Naive thymus-derived CD8-positive, alpha-beta T cell (primary cell): ENCODE measurements around the gene BRPF1. TPM values are rescaled to one million over a fixed set of nuclear protein-coding genes. Genes with fewer than 3 reads are reported as not detected.
A peak's percentile ranks its signal among the peaks of the same experiment; 100 is the strongest.

Experiments
- ATAC-seq, 2 donors: fragments of 150-1000 bp; cut with Tn5 transposase in 1 of 2; sonication (Bioruptor Pico), chemical (Tn5 transposase) in 1 of 2; 1 replicate in 1 of 2; 2 replicates in 1 of 2; pipeline ENCODE4 v1.10.0; 2021; ENCODE audit warnings: mild to moderate bottlenecking in 2 of 2, moderate library complexity in 2 of 2
- POLR2A ChIA-PET: fragments of 350-600 bp; sonication (Branson Sonifier 250); formaldehyde crosslinking; loops from one replicate; lab custom pipeline; 2021; ENCODE audit warnings: antibody characterized with exemption; lab: Charles Lee
- DNase-seq, 10 donors: peaks; one replicate each; pipeline versions ENCODE4 v3.0.0 to v3.0.0-alpha.2; 2020 to 2022
- H3K27ac Mint-ChIP-seq, 10 donors: one replicate each; pipeline ENCODE4 v1.8.0; 2020 to 2022; ENCODE audit warnings: mild to moderate bottlenecking in 10 of 10, mixed read lengths in 10 of 10, moderate library complexity in 4 of 10, inconsistent platforms in 1 of 10
- H3K27me3 Mint-ChIP-seq, 5 donors: one replicate each; pipeline ENCODE4 v1.8.0; 2021 to 2022; ENCODE audit warnings: mixed read lengths in 5 of 5
- H3K36me3 Mint-ChIP-seq, 3 donors: one replicate each; pipeline ENCODE4 v1.8.0; 2020 to 2022; ENCODE audit warnings: mixed read lengths in 3 of 3, mild to moderate bottlenecking in 2 of 3, inconsistent platforms in 1 of 3
- H3K4me1 Mint-ChIP-seq, 4 donors: one replicate each; pipeline ENCODE4 v1.8.0; 2021 to 2022; ENCODE audit warnings: mixed read lengths in 4 of 4
- H3K4me3 Mint-ChIP-seq, 10 donors: one replicate each; pipeline ENCODE4 v1.8.0; 2020 to 2022; ENCODE audit warnings: mild to moderate bottlenecking in 10 of 10, mixed read lengths in 10 of 10, moderate library complexity in 6 of 10, inconsistent platforms in 1 of 10
- H3K9me3 Mint-ChIP-seq, 9 donors: one replicate each; pipeline ENCODE4 v1.8.0; 2020 to 2022; ENCODE audit warnings: mixed read lengths in 9 of 9, mild to moderate bottlenecking in 3 of 9, inconsistent platforms in 1 of 9, moderate library complexity in 1 of 9
- polyA plus RNA-seq, 3 donors: library from polyadenylated mRNA; unstranded; fragments of 300-500 nt; fragmentation: Illumina TruSeq; gene quantifications; one replicate each; pipeline ENCODE4 v1.2.3, GENCODE V29; 2021
- total RNA-seq, 8 experiments: library from RNA in 2 of 8; stranded (reverse) in 2 of 8; gene quantifications; one replicate each; pipeline ENCODE4 v1.2.3 and lab custom pipeline; 2021 to 2026

The BRPF1 gene
- total and polyA plus RNA-seq, 5 experiments from 2014 or later, result 8.8 to 43.9 (median 24.9) TPM

DNA sequence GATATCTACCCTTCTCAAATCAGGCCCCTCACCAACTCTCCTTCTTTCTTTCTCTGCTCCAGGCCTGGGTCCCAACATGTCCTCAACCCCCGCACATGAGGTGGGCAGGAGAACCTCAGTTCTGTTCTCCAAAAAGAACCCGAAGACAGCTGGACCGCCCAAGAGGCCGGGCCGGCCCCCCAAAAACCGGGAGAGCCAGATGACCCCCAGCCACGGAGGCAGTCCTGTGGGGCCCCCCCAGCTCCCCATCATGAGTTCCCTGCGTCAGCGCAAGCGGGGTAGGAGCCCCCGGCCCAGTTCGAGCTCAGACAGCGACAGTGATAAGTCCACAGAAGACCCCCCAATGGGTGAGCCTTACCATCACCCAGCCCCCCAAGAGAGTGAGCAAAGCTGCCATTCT is 12.6 kb downstream of the BRPF1 start:
- Mint-ChIP-seq H3K4me3 (no peak overlapping the region), H3K27me3 (no peaks in the 10 kb centered on the region), H3K9me3 (no peaks in the 10 kb centered on the region), H3K36me3 (peaks cover 0 to 94% (median 13%) of the 10 kb centered on the region in 3 donors), H3K27ac (peak overlapping the region in 2 of 10 donors; percentile 31 to 71), H3K4me1 (peaks cover 2 to 13% (median 9%) of the 10 kb centered on the region in 4 donors)
- POLR2A ChIA-PET, result interaction anchor here (0.5 to 1.7 kb wide), 3 partner anchors 9 to 45 kb away, joined by 4 to 5 read pairs (median 5); no protein-coding TSS in a partner anchor
- ATAC-seq (no peak), DNase-seq (no peak)

DNA sequence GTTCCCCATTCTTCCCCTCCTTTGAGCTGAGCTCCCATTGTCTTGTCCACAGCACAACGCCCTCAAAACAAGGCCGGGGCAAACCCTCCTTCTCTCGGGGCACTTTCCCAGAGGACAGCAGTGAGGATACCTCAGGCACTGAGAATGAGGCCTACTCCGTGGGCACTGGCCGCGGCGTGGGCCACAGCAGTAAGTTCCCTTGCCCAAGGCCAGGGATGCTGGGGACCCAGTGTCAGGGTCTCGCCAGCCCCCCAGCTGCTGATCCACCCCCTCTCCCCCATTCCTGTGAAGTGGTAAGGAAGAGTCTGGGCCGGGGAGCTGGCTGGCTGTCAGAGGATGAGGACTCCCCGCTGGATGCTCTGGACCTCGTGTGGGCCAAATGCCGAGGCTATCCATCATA is 14.0 kb downstream of the BRPF1 start:
- H3K36me3 Mint-ChIP-seq, result peaks cover 0 to 80% (median 8%) of the 10 kb centered on the region in 3 donors
- H3K27me3 Mint-ChIP-seq, result no peaks in the 10 kb centered on the region
- no peak overlapping the region for H3K4me3 Mint-ChIP-seq
- DNase-seq, result no peak
- peaks cover 12 to 22% (median 16%) of the 10 kb centered on the region in 4 donors for H3K4me1 Mint-ChIP-seq
- POLR2A ChIA-PET, result interaction anchor here (1.0 to 1.9 kb wide), 2 partner anchors 14 to 47 kb away, joined by 3 to 14 read pairs; partner anchors contain the start of genes ARPC4 and BRPF1
- no peak overlapping the region for H3K27ac Mint-ChIP-seq
- no peaks in the 10 kb centered on the region for H3K9me3 Mint-ChIP-seq
- ATAC-seq, result no peak

DNA sequence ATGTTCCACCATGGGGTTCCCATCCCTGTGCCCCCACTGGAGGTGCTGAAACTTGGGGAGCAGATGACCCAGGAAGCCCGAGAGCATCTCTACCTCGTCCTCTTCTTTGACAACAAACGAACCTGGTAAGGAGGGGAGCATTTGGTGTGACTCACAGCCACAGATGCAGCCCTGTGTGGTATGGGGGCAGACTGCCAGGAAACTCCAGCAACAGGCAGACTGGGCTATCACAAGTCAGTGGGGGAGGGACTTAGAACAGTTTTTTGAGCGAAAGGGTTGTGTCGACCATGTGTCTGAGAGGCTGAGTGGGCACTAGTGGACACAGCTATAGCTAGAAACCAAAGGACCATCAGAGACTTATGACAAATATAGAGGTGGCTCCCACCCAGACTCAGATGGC is 14.8 kb downstream of the BRPF1 start:
- Mint-ChIP-seq H3K4me3 (no peak overlapping the region), H3K9me3 (no peaks in the 10 kb centered on the region), H3K27ac (peak overlapping the region in 2 of 10 donors; percentile 7 to 73), H3K36me3 (peaks cover 0 to 72% (median 6%) of the 10 kb centered on the region in 3 donors), H3K27me3 (no peaks in the 10 kb centered on the region), H3K4me1 (peaks cover 14 to 31% (median 24%) of the 10 kb centered on the region in 4 donors)
- DNase-seq, result no peak
- no peak for ATAC-seq
- POLR2A ChIA-PET, result interaction anchor here (1.0 to 1.9 kb wide), 2 partner anchors 15 to 46 kb away, joined by 3 to 14 read pairs; partner anchors contain the start of genes ARPC4 and BRPF1

DNA sequence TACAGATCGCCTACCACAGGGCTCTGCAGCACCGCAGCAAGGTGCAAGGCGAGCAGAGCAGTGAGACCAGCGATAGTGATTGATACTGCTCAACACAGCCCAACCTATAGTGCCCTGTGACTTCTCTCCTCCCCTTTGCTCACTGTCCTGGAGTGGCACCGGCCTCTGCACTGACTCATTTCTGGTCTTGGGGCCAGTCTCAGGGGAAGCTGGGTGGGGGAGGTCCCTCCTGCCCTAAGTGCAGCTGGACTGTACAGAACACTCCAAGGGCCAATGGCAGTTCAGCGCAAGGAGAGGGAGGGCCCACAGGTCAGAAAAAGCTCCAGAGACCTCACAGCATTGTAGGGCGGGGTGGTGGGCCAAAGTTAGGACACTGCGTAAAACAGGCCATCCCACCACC is 15.7 kb downstream of the BRPF1 start:
- POLR2A ChIA-PET, result interaction anchor here (5.5 kb wide), 1 partner anchor 14 kb away, joined by 52 read pairs; the partner anchor contains the start of gene BRPF1
- no peak overlapping the region for H3K4me3 Mint-ChIP-seq
- DNase-seq, result no peak

DNA sequence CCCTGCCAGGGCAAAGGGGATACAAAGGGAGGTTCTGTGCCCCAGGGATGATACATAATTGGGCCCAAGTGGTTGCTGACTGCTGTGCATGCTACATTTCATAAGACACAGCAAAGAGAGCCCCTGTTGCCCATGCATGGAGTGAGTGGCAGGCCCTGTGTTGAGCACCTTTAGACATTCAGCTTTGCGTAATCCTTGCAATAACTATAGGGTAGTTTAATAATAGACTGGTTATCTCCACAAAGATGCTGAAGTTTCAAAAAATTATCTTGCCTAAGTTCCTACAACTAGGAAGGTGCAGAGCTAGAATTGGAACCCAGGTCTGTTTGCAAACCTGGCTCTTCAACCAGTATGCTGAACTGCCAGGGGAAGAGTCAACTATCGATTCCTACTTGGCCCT is 16.5 kb downstream of the BRPF1 start:
- Mint-ChIP-seq H3K27me3 (no peaks in the 10 kb centered on the region), H3K27ac (peak overlapping the region in 3 of 10 donors; percentile 38 to 62 (median 44)), H3K9me3 (no peaks in the 10 kb centered on the region), H3K4me1 (peaks cover 19 to 36% (median 32%) of the 10 kb centered on the region in 4 donors), H3K4me3 (peak overlapping the region in 2 of 10 donors; percentile 39 to 40), H3K36me3 (peaks cover 0 to 66% (median 6%) of the 10 kb centered on the region in 3 donors)
- DNase-seq, result no peak
- POLR2A ChIA-PET, result interaction anchor here (5.5 kb wide), 1 partner anchor 15 kb away, joined by 52 read pairs; the partner anchor contains the start of gene BRPF1
- no peak for ATAC-seq

More for the DNA sequence above, 15.7 kb downstream of the BRPF1 start:
- Mint-ChIP-seq H3K36me3 (peaks cover 0 to 69% (median 6%) of the 10 kb centered on the region in 3 donors), H3K27me3 (no peaks in the 10 kb centered on the region), H3K9me3 (no peaks in the 10 kb centered on the region), H3K27ac (peak overlapping the region in 1 of 10 donors; percentile 29), H3K4me1 (peaks cover 19 to 37% (median 32%) of the 10 kb centered on the region in 4 donors)
- no peak for ATAC-seq

DNA sequence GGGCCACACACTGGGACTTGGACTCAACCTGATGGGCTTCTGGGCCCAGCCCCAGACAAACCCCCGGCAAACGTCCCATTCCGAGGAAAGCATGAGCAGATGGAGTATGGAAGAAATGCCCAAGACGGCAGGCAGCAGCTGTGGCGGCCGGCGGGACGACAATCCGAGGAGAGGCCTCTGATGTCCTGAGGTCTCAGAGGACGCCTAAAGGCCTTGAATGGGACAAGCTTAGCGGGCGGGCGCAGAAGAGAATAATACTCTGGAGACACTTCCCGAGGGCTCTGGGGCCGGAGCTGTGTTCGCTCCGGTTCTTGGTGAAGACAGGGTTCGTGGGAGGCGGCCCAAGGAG is 17.7 kb downstream of the BRPF1 start:
- Mint-ChIP-seq H3K36me3 (peaks cover 0 to 62% (median 4%) of the 10 kb centered on the region in 3 donors), H3K27me3 (no peaks in the 10 kb centered on the region), H3K9me3 (no peaks in the 10 kb centered on the region), H3K4me1 (peaks cover 19 to 43% (median 41%) of the 10 kb centered on the region in 4 donors), H3K4me3 (peak overlapping the region; percentile 91 to 99 (median 96)), H3K27ac (peak overlapping the region; percentile 90 to 98 (median 93))
- DNase-seq (no peak), ATAC-seq (no peak)
- POLR2A ChIA-PET, result interaction anchor here (0.6 to 5.5 kb wide), 8 partner anchors 9 to 184 kb away, joined by 3 to 52 read pairs (median 4); partner anchors contain the start of genes ARPC4, BRPF1, CRELD1 and JAGN1

DNA sequence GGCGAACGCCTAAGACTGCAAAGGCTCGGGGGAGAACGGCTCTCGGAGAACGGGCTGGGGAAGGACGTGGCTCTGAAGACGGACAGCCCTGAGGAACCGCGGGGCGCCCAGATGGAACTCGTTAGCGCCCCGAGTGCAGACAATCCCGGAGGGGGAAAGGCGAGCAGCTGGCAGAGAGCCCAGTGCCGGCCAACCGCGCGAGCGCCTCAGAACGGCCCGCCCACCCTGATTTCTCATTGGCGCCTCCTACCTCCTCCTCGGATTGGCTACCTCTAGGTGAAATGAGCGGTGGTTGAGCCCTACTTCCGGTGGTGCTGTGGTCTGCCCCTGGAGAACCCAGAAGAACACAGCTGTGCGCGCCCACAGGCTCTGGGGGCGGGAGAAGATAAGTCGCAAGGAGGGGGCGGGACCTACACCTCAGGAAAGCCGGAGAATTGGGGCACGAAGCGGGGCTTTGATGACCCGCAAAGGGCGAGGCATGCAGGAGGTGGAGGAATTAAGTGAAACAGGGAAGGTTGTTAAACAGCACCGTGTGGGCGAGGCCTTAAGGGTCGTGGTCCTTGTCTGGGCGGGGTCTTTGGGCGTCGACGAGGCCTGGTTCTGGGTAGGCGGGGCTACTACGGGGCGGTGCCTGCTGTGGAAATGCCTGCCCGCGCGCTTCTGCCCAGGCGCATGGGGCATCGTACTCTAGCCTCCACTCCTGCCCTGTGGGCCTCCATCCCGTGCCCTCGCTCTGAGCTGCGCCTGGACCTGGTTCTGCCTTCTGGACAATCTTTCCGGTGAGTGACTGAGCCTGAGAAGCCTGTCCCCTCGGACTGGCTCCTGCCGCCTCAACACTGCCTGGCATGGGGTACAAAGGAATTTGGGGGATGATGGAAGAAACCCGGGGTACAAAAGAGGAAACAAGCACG is 18.4 kb downstream of the BRPF1 start, which contains the start of gene OGG1:
Gene OGG1 (plus strand): TSS at position 308 of the 911 bp plus-strand sequence. CDS start 335 bp downstream, at position 643.
- peak within 1 kb of the TSS; percentile 91 to 99 (median 96) for H3K4me3 Mint-ChIP-seq
- H3K9me3 Mint-ChIP-seq, result no peaks in the 10 kb centered on the region
- POLR2A ChIA-PET, result interaction anchor here (0.6 to 5.5 kb wide), 11 partner anchors 10 to 184 kb away, joined by 3 to 52 read pairs (median 4); partner anchors contain the start of genes ARPC4, BRPF1, CRELD1 and JAGN1
- H3K27ac Mint-ChIP-seq, result peak within 1 kb of the TSS; percentile 90 to 98 (median 93)
- H3K36me3 Mint-ChIP-seq, result peaks cover 0 to 62% (median 3%) of the 10 kb centered on the region in 3 donors
- DNase-seq (peak; percentile 80 to 98 (median 94)), ATAC-seq (peak; percentile 95 to 96)
- peaks cover 22 to 50% (median 47%) of the 10 kb centered on the region in 4 donors for H3K4me1 Mint-ChIP-seq
- no peaks in the 10 kb centered on the region for H3K27me3 Mint-ChIP-seq

DNA sequence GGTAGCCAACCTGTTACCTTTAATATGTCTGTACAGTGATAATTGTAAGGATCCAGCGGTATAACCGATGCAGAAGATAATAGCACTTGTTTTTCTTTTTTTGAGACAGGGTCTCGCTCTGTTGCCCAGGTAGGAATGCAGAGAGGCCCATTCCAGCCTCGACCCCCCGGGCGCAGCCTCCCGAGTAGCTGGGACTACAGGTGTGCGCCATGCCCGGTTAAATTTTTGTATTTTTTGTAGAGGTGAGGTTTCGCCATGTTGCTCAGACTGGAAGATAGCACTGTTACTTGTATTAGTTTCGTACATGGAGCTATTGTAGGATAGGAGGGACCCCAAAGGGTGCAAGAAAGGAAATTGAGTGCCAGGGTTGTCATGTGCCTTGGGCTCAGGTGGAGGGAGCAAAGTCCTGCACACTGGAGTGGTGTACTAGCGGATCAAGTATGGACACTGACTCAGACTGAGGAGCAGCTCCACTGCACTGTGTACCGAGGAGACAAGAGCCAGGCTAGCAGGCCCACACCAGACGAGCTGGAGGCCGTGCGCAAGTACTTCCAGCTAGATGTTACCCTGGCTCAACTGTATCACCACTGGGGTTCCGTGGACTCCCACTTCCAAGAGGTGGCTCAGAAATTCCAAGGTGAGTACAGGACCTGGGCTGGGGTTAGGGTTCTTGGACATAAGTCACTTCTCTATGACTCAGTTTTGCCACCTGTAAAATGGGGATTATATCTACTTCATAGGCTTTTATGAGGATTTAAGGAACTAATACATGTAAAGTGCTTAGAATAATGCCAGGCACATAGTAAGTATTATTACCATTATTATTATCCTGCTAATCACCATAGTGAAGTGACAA is 19.2 kb downstream of the BRPF1 start:
- peak in 1 of 10 donors; percentile 12 for DNase-seq
- peaks cover 0 to 59% (median 3%) of the 10 kb centered on the region in 3 donors for H3K36me3 Mint-ChIP-seq

DNA sequence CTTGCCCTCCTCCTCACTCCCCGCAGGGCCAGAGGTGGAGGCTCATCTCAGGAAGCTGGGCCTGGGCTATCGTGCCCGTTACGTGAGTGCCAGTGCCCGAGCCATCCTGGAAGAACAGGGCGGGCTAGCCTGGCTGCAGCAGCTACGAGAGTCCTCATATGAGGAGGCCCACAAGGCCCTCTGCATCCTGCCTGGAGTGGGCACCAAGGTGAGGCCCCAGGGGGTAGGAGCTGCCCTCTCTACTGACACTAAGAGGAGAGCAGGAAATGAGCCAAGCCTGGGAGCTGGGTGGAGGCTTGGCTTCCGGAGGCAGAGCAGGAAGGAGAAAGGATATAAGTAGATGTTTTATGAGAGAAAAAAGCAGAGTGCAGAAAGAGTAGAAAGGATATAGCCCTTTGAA is 23.1 kb downstream of the BRPF1 start:
- no peaks in the 10 kb centered on the region for H3K27me3 Mint-ChIP-seq
- H3K4me3 Mint-ChIP-seq, result peak overlapping the region in 9 of 10 donors; percentile 6 to 70 (median 22)
- H3K4me1 Mint-ChIP-seq, result peaks cover 22 to 46% (median 41%) of the 10 kb centered on the region in 4 donors
- no peaks in the 10 kb centered on the region for H3K9me3 Mint-ChIP-seq
- POLR2A ChIA-PET, result no interaction called here
- ATAC-seq (no peak), DNase-seq (no peak)
- peaks cover 0 to 62% (median 8%) of the 10 kb centered on the region in 3 donors for H3K36me3 Mint-ChIP-seq
- peak overlapping the region in 6 of 10 donors; percentile 62 to 82 (median 74) for H3K27ac Mint-ChIP-seq

More for the DNA sequence above, 19.2 kb downstream of the BRPF1 start:
- Mint-ChIP-seq H3K4me1 (peaks cover 23 to 53% (median 50%) of the 10 kb centered on the region in 4 donors), H3K9me3 (no peaks in the 10 kb centered on the region), H3K27ac (peak overlapping the region; percentile 90 to 98 (median 93)), H3K27me3 (no peaks in the 10 kb centered on the region), H3K4me3 (peak overlapping the region; percentile 91 to 99 (median 96))
- POLR2A ChIA-PET, result interaction anchor here (0.8 to 5.5 kb wide), 7 partner anchors 13 to 183 kb away, joined by 3 to 52 read pairs (median 5); partner anchors contain the start of genes ARPC4, BRPF1, CRELD1 and TADA3
- ATAC-seq, result no peak

DNA sequence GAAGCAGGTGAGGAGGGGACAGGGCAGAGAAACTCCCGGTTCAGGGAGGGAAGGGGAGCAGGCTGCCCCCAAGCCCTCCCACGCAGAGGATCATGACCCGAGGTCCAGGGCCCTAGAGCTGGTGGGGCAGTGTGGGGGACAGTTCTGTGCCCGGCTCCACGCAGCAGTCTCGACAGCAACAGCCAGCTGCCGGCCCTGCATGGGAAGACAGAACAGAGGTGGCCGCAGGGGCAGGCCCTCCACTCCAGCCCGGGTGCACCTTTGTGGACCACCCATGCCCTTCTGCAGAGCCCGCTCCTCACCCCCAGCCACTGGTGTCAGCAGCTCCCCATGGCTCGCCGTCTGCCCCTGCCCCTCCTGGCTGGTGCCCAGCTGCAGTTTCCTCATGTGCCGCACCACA is 25.9 kb downstream of the BRPF1 start:
- no peak for ATAC-seq
- Mint-ChIP-seq H3K27ac (no peak overlapping the region), H3K9me3 (no peaks in the 10 kb centered on the region), H3K4me1 (peaks cover 12 to 23% (median 17%) of the 10 kb centered on the region in 4 donors), H3K4me3 (no peak overlapping the region), H3K27me3 (no peaks in the 10 kb centered on the region), H3K36me3 (peaks cover 0 to 59% (median 14%) of the 10 kb centered on the region in 3 donors)
- DNase-seq, result no peak
- POLR2A ChIA-PET, result no interaction called here

DNA sequence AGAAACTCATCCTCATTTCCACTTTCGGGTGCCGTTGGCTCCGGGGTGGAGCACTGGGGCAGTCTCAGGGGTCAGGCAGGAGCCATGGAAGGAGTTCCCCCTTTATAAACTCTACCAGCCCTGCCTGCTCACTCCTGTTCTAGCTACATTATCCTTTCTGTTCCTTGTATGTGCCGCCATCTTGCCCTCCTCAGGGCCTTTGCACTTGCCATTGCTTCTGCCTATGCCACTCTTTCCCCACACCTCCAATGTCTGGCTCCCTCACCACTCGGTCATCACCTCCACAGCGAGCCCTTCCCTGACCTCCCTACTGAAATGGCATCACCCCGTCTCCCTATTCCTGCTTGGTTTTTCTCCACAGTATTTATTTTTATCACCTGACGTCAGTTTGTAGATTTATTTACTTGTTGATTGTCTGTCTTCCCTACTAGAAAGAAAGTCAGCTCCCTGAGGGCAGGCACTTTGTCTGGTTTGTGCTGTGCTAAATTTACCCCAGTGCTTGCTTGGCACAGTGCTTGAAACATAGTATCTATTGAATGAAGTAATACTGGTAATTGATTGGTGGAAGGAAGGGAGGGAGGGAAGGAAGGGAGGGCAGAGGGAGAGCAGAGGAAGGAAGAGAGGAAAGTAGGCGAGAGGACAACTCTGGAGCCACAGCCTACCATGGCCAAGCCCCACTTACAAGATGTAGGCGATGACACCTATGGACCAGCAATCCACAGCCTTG is 29.4 kb downstream of the BRPF1 start:
- ATAC-seq, result no peak
- POLR2A ChIA-PET, result interaction anchor here (0.5 kb wide), 1 partner anchor 23 kb away, joined by 3 read pairs; no protein-coding TSS in a partner anchor
- Mint-ChIP-seq H3K27ac (peak overlapping the region in 3 of 10 donors; percentile 5 to 31 (median 8)), H3K36me3 (peaks cover 0 to 36% (median 11%) of the 10 kb centered on the region in 3 donors), H3K4me1 (peaks cover 0 to 8% (median 2%) of the 10 kb centered on the region in 4 donors), H3K9me3 (no peaks in the 10 kb centered on the region), H3K27me3 (no peaks in the 10 kb centered on the region), H3K4me3 (no peak overlapping the region)
- DNase-seq, result no peak
